ENCODE data around the gene MAPK10. TPM values are rescaled to one million over a fixed set of nuclear protein-coding genes. Genes with fewer than 3 reads are reported as not detected.

Gene MAPK10
- total RNA-seq, 1 experiment from 2014 or later: 5.3 TPM

GRCh38 chr4:86256086-86256485 lies 103.8 kb downstream of the MAPK10 start:
- TF ChIP-seq, protein P1, sequence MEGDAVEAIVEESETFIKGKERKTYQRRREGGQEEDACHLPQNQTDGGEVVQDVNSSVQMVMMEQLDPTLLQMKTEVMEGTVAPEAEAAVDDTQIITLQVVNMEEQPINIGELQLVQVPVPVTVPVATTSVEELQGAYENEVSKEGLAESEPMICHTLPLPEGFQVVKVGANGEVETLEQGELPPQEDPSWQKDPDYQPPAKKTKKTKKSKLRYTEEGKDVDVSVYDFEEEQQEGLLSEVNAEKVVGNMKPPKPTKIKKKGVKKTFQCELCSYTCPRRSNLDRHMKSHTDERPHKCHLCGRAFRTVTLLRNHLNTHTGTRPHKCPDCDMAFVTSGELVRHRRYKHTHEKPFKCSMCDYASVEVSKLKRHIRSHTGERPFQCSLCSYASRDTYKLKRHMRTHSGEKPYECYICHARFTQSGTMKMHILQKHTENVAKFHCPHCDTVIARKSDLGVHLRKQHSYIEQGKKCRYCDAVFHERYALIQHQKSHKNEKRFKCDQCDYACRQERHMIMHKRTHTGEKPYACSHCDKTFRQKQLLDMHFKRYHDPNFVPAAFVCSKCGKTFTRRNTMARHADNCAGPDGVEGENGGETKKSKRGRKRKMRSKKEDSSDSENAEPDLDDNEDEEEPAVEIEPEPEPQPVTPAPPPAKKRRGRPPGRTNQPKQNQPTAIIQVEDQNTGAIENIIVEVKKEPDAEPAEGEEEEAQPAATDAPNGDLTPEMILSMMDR (IDR thresholded peaks at IDR 0.05; ENCODE audit: unreplicated experiment): no peak
- ChIA-PET CTCF (no interaction called here), POLR2A (no interaction called here)
- Mint-ChIP-seq H3K27ac (ENCODE audit: low read depth, unreplicated experiment) (no peak overlapping the region), H3K4me3 (ENCODE audit: unreplicated experiment) (no peak overlapping the region), H3K36me3 (ENCODE audit: insufficient read depth, unreplicated experiment) (no peaks in the 10 kb centered on the region), H3K27me3 (ENCODE audit: insufficient read depth, unreplicated experiment) (no peaks in the 10 kb centered on the region), H3K4me1 (ENCODE audit: insufficient read depth, unreplicated experiment) (no peaks in the 10 kb centered on the region), H3K9me3 (ENCODE audit: unreplicated experiment) (no peaks in the 10 kb centered on the region)
- intact Hi-C loops (cut with micrococcal nuclease): no loop called here
- no TSS peak for BruUV-seq (replicated peaks)
- DNase-seq (ENCODE audit: unreplicated experiment): no peak

DNA sequence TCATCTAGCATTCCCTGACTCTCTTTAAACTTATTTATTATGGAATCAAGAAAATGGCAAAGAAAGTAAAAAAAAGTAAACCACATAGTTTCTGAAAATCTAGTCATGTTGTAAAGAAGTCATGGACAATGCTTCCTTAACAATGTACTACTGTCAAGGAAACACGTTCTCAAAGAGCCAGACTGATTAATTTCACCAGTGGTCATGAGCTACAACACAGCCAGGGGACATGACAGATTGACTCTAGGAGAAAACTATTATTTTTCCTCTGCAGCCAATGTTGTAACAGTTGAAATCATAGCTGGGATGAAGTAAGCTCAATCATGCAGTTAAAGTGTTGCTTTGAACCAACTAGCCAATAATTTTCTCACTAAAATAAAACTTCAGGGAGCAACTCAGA lies 109.2 kb downstream of the MAPK10 start:
- intact Hi-C loops (cut with micrococcal nuclease): no loop called here
- TF ChIP-seq, protein P1 (IDR thresholded peaks at IDR 0.05; ENCODE audit: unreplicated experiment): no peak
- no peak overlapping the region for H3K27ac Mint-ChIP-seq (ENCODE audit: low read depth, unreplicated experiment)
- ChIA-PET POLR2A (no interaction called here), CTCF (no interaction called here)
- no peaks in the 10 kb centered on the region for H3K27me3 Mint-ChIP-seq (ENCODE audit: insufficient read depth, unreplicated experiment)
- BruUV-seq (replicated peaks): no TSS peak
- no peaks in the 10 kb centered on the region for H3K9me3 Mint-ChIP-seq (ENCODE audit: unreplicated experiment)
- no peaks in the 10 kb centered on the region for H3K36me3 Mint-ChIP-seq (ENCODE audit: insufficient read depth, unreplicated experiment)
- no peaks in the 10 kb centered on the region for H3K4me1 Mint-ChIP-seq (ENCODE audit: insufficient read depth, unreplicated experiment)
- H3K4me3 Mint-ChIP-seq (ENCODE audit: unreplicated experiment): no peak overlapping the region
- DNase-seq (ENCODE audit: unreplicated experiment): no peak

GRCh38 chr4:86250006-86250405 lies 109.8 kb downstream of the MAPK10 start:
- H3K4me1 Mint-ChIP-seq (ENCODE audit: insufficient read depth, unreplicated experiment): no peaks in the 10 kb centered on the region
- no peaks in the 10 kb centered on the region for H3K36me3 Mint-ChIP-seq (ENCODE audit: insufficient read depth, unreplicated experiment)
- H3K27ac Mint-ChIP-seq (ENCODE audit: low read depth, unreplicated experiment): no peak overlapping the region
- POLR2A ChIA-PET: no interaction called here
- intact Hi-C loops (cut with micrococcal nuclease): no loop called here
- no peaks in the 10 kb centered on the region for H3K9me3 Mint-ChIP-seq (ENCODE audit: unreplicated experiment)
- CTCF ChIA-PET: no interaction called here
- H3K4me3 Mint-ChIP-seq (ENCODE audit: unreplicated experiment): no peak overlapping the region
- TF ChIP-seq, protein P1 (IDR thresholded peaks at IDR 0.05; ENCODE audit: unreplicated experiment): no peak
- DNase-seq (ENCODE audit: unreplicated experiment): no peak
- no TSS peak for BruUV-seq (replicated peaks)
- no peaks in the 10 kb centered on the region for H3K27me3 Mint-ChIP-seq (ENCODE audit: insufficient read depth, unreplicated experiment)

DNA sequence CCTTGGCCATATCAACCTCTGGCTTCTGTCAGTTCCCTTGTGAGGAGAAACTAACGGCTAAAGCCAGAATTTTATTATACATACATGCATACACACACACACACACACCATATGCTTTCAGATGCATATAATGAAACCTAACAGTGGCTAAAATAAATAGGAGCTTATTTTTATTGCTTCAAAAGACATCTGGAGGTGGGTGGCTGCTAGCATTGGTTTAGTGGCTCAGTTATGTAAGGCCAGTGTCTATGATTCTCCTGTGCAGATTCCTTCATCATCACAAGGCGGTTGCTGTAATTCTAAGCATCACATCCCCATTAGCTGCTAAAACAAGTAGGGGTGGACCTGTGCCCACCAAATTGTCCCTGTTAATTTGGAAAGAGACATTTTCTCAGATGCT lies 110.8 kb downstream of the MAPK10 start:
- Mint-ChIP-seq H3K9me3 (ENCODE audit: unreplicated experiment) (no peaks in the 10 kb centered on the region), H3K27me3 (ENCODE audit: insufficient read depth, unreplicated experiment) (no peaks in the 10 kb centered on the region), H3K4me3 (ENCODE audit: unreplicated experiment) (no peak overlapping the region), H3K27ac (ENCODE audit: low read depth, unreplicated experiment) (no peak overlapping the region), H3K4me1 (ENCODE audit: insufficient read depth, unreplicated experiment) (no peaks in the 10 kb centered on the region), H3K36me3 (ENCODE audit: insufficient read depth, unreplicated experiment) (no peaks in the 10 kb centered on the region)
- CTCF ChIA-PET: no interaction called here
- POLR2A ChIA-PET: no interaction called here
- intact Hi-C loops (cut with micrococcal nuclease): no loop called here
- TF ChIP-seq, protein P1 (IDR thresholded peaks at IDR 0.05; ENCODE audit: unreplicated experiment): no peak
- DNase-seq (ENCODE audit: unreplicated experiment): no peak
- no TSS peak for BruUV-seq (replicated peaks)
